HepG2 (cell line): ENCODE results near the gene DNM3. TPM values are rescaled to one million over a fixed set of nuclear protein-coding genes. Genes with fewer than 3 reads are reported as not detected.

ENCODE experiments used
- ATAC-seq: fragments of 200-7000 bp; cut with Tn5 transposase; 3 replicates; pipeline ENCODE4 v1.9.1; 2020; ENCODE audit warnings: mild to moderate bottlenecking, moderate library complexity
- BruUV-seq: library from RNA; stranded (reverse); fragments of 400-500 nt; replicated peaks from 2 replicates; lab custom pipeline; 2021; lab: Mats Ljungman, UMichigan
- CTCF ChIA-PET: fragments of 300-600 bp; formaldehyde crosslinking; extraction: SDS; loops from one replicate; lab custom pipeline; 2021; ENCODE audit warnings: low total read pairs, inconsistent platforms, low intra/inter-chr PET ratio; lab: Yijun Ruan, JAX
- POLR2A ChIA-PET: fragments of 350-600 bp; sonication (Branson Sonifier 250); formaldehyde crosslinking; loops from one replicate; lab custom pipeline; 2020; ENCODE audit warnings: antibody characterized with exemption, inconsistent platforms; lab: Yijun Ruan, JAX
- DNase-seq: peaks from one replicate; pipeline ENCODE4 v3.0.0-alpha.2; 2015; ENCODE audit warnings: low spot score
- FAIRE-seq: peaks from 3 replicates; lab custom pipeline; 2011; peaks lifted over from hg19 to GRCh38; lab: Jason Lieb, UNC
- H2AFZ ChIP-seq: one replicate; pipeline ENCODE4 v1.6.1; 2011; ENCODE audit warnings: low read length, inconsistent platforms
- H3K27ac ChIP-seq: fragments of 300-600 bp; 3 replicates; pipeline ENCODE4 v1.8.0; 2011; ENCODE audit warnings: mixed run types, mild to moderate bottlenecking, mixed read lengths, low read length, inconsistent platforms; ENCODE audit not compliant: insufficient read depth; ENCODE audit errors: extremely low read length
- H3K27me3 ChIP-seq, 2 experiments: fragments of 200-600 bp in 1 of 2; 2 replicates in 1 of 2; 3 replicates in 1 of 2; pipeline versions ENCODE4 v1.6.0 to v1.8.0; 2011; ENCODE audit warnings: low read length in 2 of 2, mild to moderate bottlenecking in 2 of 2, moderate library complexity in 2 of 2, inconsistent platforms in 1 of 2; ENCODE audit not compliant: insufficient read depth in 2 of 2, control insufficient read depth in 1 of 2
- H3K36me3 ChIP-seq, 2 experiments: fragments of 200-600 bp in 1 of 2; replicated peaks in 1 of 2; 2 replicates in 1 of 2; 3 replicates in 1 of 2; pipeline versions ENCODE4 v1.5.1 to v1.8.0; 2011; ENCODE audit warnings: low read length in 2 of 2, inconsistent platforms in 1 of 2; ENCODE audit not compliant: insufficient read depth in 2 of 2, control insufficient read depth in 1 of 2
- H3K4me1 ChIP-seq: 2 replicates; pipeline ENCODE4 v1.5.1; 2012; ENCODE audit warnings: low read length, inconsistent platforms; ENCODE audit not compliant: insufficient read depth
- H3K4me2 ChIP-seq: 2 replicates; pipeline ENCODE4 v1.6.0; 2011; ENCODE audit warnings: low read depth, low read length, inconsistent platforms
- H3K4me3 ChIP-seq, 3 experiments: fragments of 200-600 bp in 1 of 3; sonication (generic), shearing (Covaris generic) in 1 of 3; replicated peaks in 1 of 3; 2 replicates each; pipeline ENCODE4 v1.5.1; 2011 to 2016; ENCODE audit warnings: low read length in 3 of 3, inconsistent platforms in 2 of 3, low read depth in 2 of 3, mild to moderate bottlenecking in 2 of 3, control low read depth in 1 of 3, mixed read lengths in 1 of 3; ENCODE audit not compliant: insufficient read depth in 1 of 3
- H3K79me2 ChIP-seq: one replicate; pipeline ENCODE4 v1.6.1; 2011; ENCODE audit warnings: low read length, inconsistent platforms; ENCODE audit not compliant: insufficient read depth
- H3K9ac ChIP-seq: 2 replicates; pipeline ENCODE4 v1.6.0; 2011; ENCODE audit warnings: mild to moderate bottlenecking, low read depth, low read length, inconsistent platforms; ENCODE audit not compliant: insufficient read depth
- H3K9me3 ChIP-seq: 2 replicates; pipeline ENCODE4 v1.5.1; 2012; ENCODE audit warnings: mild to moderate bottlenecking, low read length
- H4K20me1 ChIP-seq: 2 replicates; pipeline ENCODE4 v1.6.0; 2011; ENCODE audit warnings: inconsistent platforms, mild to moderate bottlenecking, low read length, moderate library complexity; ENCODE audit not compliant: insufficient read depth
- CREB1 ChIP-seq, 2 experiments: fragments of 450-650 bp in 1 of 2; IDR thresholded peaks; 2 replicates each; pipeline ENCODE4 v1.6.1; 2016 to 2017; ENCODE audit warnings: control low read depth in 1 of 2, mild to moderate bottlenecking in 1 of 2, missing compliant biosample characterization in 1 of 2, missing genetic modification characterization in 1 of 2
- HMGA1 ChIP-seq: sonication (generic); formaldehyde crosslinking; conservative IDR thresholded peaks from 2 replicates; pipeline ENCODE4 v1.4.0; 2020; ENCODE audit warnings: missing genetic modification reagents
- JARID2 ChIP-seq: sonication (generic); formaldehyde crosslinking; IDR thresholded peaks from 2 replicates; pipeline ENCODE4 v1.8.1; 2023; ENCODE audit warnings: missing genetic modification reagents, inconsistent platforms; ENCODE audit not compliant: insufficient replicate concordance
- ONECUT2 ChIP-seq: sonication (generic); formaldehyde crosslinking; IDR thresholded peaks from 2 replicates; pipeline ENCODE4 v1.4.0; 2020; ENCODE audit warnings: missing genetic modification reagents
- REXO4 ChIP-seq: sonication (generic); formaldehyde crosslinking; IDR thresholded peaks from 2 replicates; pipeline ENCODE4 v1.8.0; 2022; ENCODE audit warnings: missing genetic modification reagents, mild to moderate bottlenecking, borderline replicate concordance
- SNRNP70 ChIP-seq: fragments of 200-400 bp; formaldehyde crosslinking; IDR thresholded peaks from 2 replicates; pipeline ENCODE4 v1.6.1; 2017; ENCODE audit warnings: mild to moderate bottlenecking, low read depth, low read length, moderate library complexity
- TGIF2 ChIP-seq: IDR thresholded peaks from 2 replicates; pipeline ENCODE4 v1.6.1; 2016; ENCODE audit warnings: control low read depth, missing compliant biosample characterization
- ZNF7 ChIP-seq: IDR thresholded peaks from 2 replicates; pipeline ENCODE4 v1.6.1; 2016; ENCODE audit warnings: missing biosample characterization, missing genetic modification reagents
- WGBS: methylation state at CpG from one replicate; pipeline ENCODE4 v1.1.6; 2017; ENCODE audit warnings: low lambda C conversion rate; 5-methylcytosine and 5-hydroxymethylcytosine counted together
- in situ Hi-C: cut with HindIII; loops from 2 replicates; pipeline ENCODE4 v1.10.0; 2017; ENCODE audit warnings: low pct_unique_long_range_greater_than_20kb; ENCODE audit not compliant: extremely low pct_ligation_motif_present
- intact Hi-C: fragments of 100-400 bp; cut with micrococcal nuclease; formaldehyde crosslinking; loops from one replicate; pipeline ENCODE4 v1.10.0; 2022; ENCODE audit not compliant: unreplicated experiment
- polyA plus RNA-seq, 8 experiments: library from polyadenylated mRNA; depleted of rRNA in 3 of 8; stranded (reverse) in 7 of 8; unstranded in 1 of 8; fragments of >200 nt; fragmentation: Illumina TruSeq in 4 of 8; extraction: Trizol in 4 of 8; gene quantifications; 2 replicates each; pipeline versions ENCODE4 v1.2.1 to v1.2.3, GENCODE V29; 2011 to 2016; ENCODE audit warnings: low read depth in 4 of 8, missing spikeins in 1 of 8, mixed read lengths in 1 of 8; ENCODE audit not compliant: insufficient read depth in 1 of 8
- total RNA-seq, 5 experiments: library from RNA; depleted of rRNA; stranded (reverse); fragments of >200 nt; fragmentation: Illumina TruSeq; extraction: Trizol; gene quantifications; 2 replicates each; pipeline ENCODE4 v1.2.3, GENCODE V29; 2016; ENCODE audit warnings: low read depth in 1 of 5
- TF ChIP-seq, protein P1 (sequence below): sonication (generic); formaldehyde crosslinking; IDR thresholded peaks from 2 replicates; pipeline ENCODE4 v1.4.0; 2020; ENCODE audit warnings: missing genetic modification reagents; ENCODE audit errors: not compliant biosample characterization
- TF ChIP-seq, protein P2 (sequence below): sonication (generic); formaldehyde crosslinking; IDR thresholded peaks from 2 replicates; pipeline ENCODE4 v1.4.0; 2020; ENCODE audit warnings: mild to moderate bottlenecking, missing genetic modification reagents

Gene DNM3
- total and polyA plus RNA-seq, 2 of the 13 experiments (the other 11 are each of a cell fraction or from before 2014, with no cell fraction given), result 0.05 TPM; not detected in 1

DNA sequence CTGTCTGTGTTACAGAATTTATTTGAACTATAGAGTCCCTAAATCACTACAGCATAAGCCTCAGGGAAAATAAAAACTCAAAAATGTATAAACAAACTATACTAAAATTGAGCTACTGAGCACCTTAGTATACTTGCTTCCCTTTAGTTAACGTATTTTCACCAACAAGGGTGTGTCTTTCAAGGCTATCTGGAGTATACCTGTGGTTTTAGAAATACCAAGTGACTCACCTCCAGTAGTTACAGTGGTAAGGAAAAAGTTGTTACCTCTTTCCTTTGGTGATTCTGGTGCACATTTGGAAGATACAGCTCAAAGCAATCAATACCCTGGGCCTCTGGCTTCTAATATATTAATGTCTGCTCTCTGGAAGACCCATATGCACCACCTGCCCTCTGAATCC, 511.1 kb downstream of the DNM3 start (continued):
- TF ChIP-seq CREB1 (IDR thresholded peaks at IDR 0.05) (no peak), CREB1 (CRISPR knock-in tag; IDR thresholded peaks at IDR 0.05) (no peak), ONECUT2 (CRISPR knock-in tag) (no peak), SNRNP70 (no peak), REXO4 (CRISPR knock-in tag) (no peak)

DNA sequence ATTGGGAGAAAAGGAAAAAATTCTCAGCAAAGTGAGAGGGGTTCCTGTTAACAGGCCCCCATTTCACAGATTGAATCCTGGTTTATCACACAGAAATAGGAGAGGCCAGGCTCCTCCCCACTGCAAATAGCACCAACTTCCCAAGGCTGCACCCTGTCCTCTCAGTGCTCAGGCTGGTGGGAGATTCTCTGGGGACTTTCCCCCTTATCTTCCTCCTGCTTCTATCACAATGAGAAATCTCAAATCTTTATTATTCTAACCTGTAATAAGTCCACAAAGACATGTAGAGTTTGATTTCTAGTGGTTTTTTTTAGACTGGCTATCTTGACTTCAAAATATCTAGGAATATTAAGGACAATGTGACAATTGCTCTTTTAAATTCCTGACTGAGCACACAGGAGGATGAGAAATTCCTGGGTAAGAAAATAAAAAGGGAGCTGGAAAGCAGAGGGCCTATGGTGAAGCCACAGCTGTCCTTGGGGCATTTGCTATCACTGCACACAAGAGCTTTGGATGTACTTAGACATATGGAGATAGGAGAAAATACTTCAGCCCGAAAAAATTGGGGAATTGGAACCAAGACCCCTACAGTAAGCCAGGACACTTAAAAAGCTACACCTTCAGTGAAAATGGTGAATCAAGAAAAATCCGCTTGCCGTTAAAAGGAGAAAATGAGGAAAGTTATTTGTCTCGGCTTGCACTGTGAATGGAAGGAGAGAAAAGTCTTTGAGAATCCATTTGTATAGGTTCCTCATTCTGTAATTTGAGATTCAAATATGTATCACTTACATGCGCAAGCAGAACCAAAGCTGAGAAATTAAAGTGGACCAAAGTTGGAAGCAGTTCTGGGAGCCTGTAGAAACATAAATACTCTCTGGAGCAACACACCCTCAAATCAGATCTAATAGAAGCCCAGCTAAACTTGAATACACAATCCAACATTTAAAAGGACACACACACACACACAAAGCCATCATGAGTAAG, 513.3 kb downstream of the DNM3 start:
- POLR2A ChIA-PET, result no interaction called here
- in situ Hi-C loops (no loop called here), intact Hi-C loops (no loop called here)
- Histone ChIP-seq H2AFZ (no peak overlapping the region), H3K79me2 (no peaks in the 10 kb centered on the region), H3K27me3 (no peaks in the 10 kb centered on the region), H3K27ac (no peak overlapping the region), H4K20me1 (no peaks in the 10 kb centered on the region), H3K4me3 (no peak overlapping the region), H3K4me2 (no peak overlapping the region), H3K9me3 (no peaks in the 10 kb centered on the region), H3K9ac (no peak overlapping the region), H3K4me1 (peaks cover 13% of the 10 kb centered on the region), H3K36me3 (no peaks in the 10 kb centered on the region)
- DNase-seq (no peak), FAIRE-seq (no peak), ATAC-seq (no peak)
- 58% methylated on average over 5 of the region's 5 CpGs for WGBS
- no TSS peak for BruUV-seq
- CTCF ChIA-PET, result no interaction called here
- no peak for TF ChIP-seq HMGA1 (CRISPR knock-in tag)
- TF ChIP-seq ZNF7 (CRISPR knock-in tag), result no peak
- TF ChIP-seq, protein P1, sequence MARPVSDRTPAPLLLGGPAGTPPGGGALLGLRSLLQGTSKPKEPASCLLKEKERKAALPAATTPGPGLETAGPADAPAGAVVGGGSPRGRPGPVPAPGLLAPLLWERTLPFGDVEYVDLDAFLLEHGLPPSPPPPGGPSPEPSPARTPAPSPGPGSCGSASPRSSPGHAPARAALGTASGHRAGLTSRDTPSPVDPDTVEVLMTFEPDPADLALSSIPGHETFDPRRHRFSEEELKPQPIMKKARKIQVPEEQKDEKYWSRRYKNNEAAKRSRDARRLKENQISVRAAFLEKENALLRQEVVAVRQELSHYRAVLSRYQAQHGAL (CRISPR knock-in tag), result no peak
- TF ChIP-seq, protein P2, sequence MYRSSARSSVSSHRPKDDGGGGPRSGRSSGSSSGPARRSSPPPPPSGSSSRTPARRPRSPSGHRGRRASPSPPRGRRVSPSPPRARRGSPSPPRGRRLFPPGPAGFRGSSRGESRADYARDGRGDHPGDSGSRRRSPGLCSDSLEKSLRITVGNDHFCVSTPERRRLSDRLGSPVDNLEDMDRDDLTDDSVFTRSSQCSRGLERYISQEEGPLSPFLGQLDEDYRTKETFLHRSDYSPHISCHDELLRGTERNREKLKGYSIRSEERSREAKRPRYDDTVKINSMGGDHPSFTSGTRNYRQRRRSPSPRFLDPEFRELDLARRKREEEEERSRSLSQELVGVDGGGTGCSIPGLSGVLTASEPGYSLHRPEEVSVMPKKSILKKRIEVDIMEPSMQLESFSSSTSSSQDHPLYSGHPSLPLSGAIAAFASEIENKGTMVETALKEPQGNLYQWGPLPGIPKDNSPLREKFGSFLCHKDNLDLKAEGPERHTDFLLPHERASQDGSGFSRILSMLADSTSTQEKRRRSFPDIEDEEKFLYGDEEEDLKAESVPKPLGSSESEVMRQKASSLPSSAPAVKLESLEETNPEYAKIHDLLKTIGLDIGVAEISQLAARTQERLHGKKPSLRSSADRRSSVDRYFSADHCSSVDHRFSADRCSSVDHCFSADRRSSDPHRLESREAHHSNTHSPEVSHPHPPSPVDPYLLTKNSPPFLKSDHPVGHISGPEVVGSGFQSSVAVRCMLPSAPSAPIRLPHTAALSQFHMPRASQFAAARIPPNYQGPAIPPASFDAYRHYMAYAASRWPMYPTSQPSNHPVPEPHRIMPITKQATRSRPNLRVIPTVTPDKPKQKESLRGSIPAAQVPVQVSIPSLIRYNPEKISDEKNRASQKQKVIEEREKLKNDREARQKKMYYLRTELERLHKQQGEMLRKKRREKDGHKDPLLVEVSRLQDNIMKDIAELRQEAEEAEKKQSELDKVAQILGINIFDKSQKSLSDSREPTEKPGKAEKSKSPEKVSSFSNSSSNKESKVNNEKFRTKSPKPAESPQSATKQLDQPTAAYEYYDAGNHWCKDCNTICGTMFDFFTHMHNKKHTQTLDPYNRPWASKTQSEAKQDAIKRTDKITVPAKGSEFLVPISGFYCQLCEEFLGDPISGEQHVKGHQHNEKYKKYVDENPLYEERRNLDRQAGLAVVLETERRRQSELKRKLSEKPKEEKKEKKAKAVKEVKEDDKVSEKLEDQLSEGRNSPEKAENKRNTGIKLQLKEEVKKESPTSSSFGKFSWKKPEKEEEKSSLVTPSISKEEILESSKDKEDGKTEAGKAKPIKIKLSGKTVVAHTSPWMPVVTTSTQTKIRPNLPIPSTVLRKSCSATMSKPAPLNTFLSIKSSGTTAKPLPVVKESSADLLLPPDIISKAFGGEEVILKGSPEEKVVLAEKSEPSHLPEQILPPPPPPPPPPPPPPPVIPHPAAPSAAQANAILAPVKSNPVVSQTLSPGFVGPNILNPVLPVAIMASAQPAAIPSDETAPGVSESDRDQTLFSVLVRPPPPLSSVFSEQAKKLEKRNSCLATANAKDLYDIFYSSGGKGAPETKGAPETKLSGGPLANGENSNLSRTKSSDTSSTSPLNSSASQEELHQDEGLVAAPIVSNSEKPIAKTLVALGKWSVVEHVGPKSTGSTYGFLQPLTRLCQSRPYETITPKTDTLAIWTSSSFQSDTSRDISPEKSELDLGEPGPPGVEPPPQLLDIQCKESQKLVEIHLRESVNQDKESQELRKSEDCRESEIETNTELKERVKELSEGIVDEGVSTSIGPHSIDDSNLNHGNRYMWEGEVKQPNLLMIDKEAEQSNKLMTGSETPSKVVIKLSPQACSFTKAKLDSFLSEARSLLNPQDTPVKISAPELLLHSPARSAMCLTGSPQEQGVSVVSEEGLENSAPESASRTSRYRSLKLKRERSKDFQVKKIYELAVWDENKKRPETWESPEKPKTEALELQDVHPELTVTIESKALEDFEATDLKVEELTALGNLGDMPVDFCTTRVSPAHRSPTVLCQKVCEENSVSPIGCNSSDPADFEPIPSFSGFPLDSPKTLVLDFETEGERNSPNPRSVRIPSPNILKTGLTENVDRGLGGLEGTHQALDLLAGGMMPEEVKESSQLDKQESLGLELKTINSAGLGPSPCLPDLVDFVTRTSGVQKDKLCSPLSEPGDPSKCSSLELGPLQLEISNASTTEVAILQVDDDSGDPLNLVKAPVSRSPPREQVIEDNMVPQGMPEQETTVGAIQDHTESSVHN (CRISPR knock-in tag), result no peak
- TF ChIP-seq JARID2, result no peak
- no peak for TF ChIP-seq TGIF2
